HG02884 (cell line): ENCODE data around the gene TOR1AIP2.
"Not testable (repeated sequence)": the region's sequence is repeated elsewhere in the genome, so short reads cannot be mapped to it uniquely, and the experiment has no call there.

Experiments used
- ATAC-seq: cut with Tn5 transposase; IDR thresholded peaks from one replicate; pipeline ENCODE4 v1.9.1; 2021; ENCODE audit warnings: mild to moderate bottlenecking, moderate library complexity; ENCODE audit not compliant: unreplicated experiment

The TOR1AIP2 gene

DNA sequence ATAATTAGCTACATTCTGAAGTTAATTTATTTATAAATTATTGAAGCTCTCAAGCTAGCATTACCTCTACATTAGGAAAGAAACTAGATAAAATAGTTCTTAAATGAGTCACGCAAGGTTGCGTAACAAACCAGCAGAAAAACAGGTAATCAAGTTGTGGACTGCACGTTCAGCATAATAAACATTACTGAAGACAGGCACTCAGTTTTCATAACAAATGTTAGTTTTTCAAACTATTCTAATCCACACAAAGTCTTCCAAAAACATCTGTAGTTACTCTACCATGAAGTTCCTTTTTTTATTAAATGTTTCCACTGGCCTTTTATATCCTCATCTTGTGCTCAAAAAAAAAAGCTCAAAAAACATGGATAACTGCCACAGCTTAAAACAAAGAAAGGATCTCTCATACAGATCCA is 1.3 kb downstream of the TOR1AIP2 start:
- ATAC-seq: no peak

DNA sequence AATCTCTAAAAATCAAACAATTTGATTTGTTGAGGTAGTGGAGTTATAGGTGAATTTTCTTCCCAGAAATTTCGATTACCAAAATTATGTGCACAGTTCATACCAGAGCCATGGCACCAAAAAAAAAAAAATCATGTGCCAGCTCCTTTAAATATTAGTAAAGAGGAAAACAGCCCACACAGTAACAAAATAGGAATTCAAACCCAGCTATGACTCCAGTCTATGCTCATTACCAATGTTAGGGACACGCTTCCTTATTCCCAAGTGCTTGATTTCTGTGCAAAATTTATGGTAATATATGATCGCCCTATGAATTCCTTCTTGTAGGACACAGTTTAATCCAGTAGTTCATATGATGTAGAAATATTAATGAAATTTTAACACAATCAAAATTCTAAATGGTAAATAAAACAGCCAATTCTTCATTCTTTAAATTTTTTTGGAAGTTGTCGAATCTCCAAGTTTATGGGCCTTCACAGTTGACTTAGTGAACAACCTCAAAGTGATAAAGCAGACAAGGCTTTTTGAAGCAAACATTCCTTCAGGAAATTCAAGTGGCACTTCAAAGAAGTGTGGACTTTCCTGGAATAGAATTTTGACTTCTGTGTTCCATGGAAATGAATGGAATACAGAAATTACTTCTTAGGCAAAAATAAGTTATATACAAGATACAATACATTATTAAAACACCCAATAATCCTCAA is 1.9 kb downstream of the TOR1AIP2 start:
- no peak for ATAC-seq

DNA sequence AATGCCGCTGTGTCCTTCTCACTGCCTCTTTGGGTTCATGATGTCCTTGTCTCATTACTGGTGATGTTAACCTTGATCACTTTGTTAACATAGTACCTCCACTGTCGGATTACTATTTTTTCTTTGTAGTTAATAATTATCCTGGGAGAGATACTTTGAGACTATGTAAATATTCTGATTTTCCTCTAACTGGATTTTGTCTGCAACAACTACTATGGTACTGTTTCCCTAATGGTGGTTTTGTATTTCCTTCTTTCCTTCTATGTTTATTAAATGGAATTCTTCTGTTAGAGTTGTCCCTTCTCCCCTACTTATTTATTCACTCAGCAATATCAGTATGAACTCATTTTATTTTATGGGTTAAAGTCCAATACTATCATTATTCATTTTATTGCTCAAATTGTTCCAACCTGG is 4.2 kb downstream of the TOR1AIP2 start:
- ATAC-seq: no peak

DNA sequence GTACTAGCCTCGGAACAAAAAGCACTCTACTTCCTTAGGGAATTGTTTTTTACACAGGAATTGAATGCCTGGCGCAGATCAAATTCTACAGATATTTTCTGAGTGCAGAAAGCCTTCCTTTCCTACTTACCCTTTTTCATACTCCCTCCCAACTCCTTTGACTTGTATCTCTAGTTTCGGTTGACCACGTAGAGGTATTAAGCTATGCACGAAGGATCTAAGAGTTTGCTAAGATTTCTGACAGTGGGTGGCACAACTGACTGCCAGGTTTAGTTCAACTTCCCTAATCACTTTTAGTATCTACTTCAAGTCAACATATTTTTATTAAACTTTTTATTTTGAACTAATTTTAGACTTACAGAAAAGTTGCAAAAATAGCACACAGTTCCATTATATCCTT is 5.0 kb downstream of the TOR1AIP2 start:
- ATAC-seq: no peak

DNA sequence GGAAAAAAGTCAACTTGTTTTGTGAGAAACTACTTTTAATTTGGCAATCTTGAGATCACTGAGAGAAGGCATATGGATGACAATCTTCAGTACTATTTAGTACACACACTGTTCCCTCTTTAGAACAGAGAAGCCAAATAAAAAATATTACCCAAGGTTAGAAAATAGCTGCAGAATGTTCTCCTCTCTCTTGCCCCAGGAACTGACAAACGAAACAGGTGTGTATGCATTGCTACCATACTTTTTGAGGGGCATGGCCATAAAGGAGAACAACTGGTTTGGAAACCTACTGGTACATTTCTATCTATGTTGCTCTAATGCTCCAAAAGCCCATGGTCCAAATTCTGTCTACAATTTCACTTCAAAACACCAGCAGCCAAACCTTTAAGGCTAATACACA is 5.7 kb downstream of the TOR1AIP2 start:
- no peak for ATAC-seq

DNA sequence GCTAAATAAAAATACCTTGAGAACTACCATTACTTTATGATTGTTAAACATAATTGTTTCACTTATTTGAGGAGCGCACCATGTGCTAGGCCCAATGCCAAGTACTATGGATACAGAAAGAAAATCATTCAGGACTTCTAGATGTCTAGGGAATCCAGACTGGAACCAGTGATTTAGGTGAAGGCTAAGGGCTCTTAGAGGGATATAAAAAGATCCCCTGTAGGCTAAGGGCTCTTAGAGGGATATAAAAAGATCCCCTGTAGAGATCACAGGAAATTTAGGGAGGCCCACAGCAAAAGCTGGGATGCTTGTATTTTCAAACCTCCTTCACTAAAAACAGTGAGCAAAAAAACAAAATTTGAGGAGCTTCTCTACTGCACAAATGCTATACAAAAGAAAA is 6.7 kb downstream of the TOR1AIP2 start:
- ATAC-seq: no peak

DNA sequence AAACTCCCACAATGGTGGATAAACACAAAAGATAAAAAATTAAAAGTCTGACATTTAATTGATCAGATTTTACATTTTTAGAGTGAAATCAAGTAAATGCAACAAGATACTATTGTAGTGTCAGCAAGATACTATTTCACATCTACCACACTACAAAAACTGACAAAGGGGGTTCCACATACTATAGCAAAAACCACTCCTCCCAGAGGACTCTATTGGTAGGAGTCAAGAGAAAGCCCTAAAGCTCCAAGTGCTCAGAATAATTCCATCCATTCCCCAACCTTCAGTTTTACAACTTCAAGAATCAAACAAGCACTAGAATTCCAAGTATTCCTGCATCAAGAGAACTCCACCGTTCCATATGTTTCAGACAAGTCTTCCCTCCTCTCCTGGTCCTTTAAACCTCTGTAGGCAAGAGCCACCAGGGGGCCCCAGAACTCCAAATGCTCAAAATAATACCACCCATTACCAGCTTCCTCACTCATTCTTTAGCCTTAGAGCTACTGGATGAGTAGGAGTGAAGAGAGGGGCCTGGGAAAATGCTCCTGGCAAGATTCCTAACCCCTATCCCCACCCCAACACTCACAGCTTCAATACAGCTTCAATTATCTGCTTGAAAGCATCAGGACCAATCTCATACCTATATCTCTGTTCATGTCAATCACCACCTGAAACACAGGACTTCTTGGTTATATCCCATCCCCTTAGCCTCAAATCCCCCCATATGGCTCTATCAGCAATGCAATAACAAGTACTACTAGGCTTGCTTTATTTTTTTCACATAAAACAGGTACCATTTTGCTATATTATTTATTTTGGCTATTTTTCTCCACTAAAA is 9.9 kb downstream of the TOR1AIP2 start:
- ATAC-seq: no peak

DNA sequence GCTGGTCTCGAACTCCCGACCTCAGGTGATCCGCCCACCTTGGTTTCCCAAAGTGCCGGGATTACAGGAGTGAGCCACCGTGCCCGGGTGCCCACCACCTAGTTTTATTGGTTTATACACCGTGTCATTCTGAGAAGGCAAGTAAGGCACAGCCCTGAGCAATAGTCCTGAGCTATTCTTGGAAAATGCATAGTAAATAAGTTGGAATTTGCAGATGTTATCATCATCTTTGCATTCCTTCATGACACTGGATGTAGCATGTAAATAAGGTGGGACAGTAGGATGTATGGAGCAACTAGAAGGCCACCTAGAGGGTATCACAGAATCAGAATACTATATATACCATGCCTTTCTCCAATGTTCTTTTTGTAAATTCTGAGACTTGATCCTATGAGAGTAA is 11.0 kb downstream of the TOR1AIP2 start:
- ATAC-seq: no peak

DNA sequence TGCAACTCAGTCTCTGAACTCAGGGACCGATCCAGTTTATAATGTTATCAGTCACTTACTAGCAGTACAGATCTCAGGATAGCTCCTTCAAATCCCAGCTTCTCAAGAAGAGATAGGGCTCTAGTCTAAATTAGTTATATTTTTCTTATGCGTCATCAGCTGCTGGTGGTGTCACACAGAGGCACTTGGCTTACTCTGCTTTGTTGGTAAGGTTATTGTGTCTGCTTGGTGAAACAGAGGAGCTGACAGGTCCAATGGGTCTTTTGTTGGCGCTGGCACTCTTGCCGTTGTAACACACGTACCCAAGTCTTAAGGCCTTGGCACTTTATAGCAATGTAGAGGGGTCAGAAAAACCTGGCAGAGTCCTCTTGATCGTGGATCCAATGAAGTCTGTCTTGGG is 12.2 kb downstream of the TOR1AIP2 start:
- no peak for ATAC-seq

DNA sequence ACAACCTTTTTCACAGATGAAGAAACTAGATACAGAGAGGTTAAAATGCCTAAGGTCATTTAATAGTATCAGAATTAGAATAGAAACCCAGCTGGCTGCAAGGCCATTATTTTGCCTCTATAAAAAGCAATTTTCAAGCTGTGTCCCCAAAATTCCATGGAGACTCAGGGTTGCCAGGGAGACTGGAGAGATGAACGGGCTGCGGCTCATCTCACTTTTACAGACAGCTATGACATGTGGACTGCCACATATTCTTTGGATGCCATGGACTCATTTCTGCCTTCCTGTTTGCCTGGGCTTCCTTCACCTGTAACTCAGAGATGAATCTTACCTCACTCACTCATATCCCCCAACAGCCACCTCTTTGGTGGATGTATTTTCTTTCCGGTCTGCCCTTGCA is 17.0 kb downstream of the TOR1AIP2 start:
- ATAC-seq: no peak

DNA sequence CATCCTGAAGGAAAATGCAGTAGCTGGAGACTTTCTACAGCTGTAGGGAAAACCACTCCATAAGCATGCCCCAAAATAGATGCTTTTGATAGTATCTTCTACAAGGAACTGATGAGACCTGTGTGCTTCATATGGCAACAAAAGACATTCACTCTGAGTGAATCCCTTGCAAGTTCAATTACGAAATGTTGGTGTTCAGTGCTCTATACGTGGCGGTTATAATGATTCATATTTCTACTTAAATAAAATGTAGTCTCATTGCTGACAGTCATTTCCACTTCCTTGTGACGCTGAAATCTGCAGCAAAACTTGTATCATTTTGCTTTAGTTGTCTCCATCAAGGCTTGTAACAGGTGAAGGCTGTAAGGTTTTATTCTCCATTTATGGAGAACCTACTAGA is 20.6 kb downstream of the TOR1AIP2 start:
- ATAC-seq: no peak

DNA sequence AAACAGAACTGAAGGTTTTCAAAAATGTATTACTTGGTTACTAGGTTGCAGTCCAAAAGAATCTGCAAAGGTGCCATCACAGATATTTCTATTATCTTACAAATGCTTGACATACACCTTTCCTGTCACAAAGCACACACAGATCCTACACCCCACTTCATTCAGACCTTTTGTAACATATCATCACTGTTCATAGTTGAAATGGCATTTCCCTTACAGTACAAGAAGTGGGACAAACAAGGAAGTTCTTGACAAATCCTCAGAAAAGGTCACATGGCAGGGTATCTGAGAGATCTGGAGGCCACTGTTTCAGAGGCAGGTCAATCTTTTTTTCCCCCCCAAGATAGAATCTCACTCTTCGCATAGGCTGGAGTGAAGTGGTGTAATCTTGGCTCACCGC is 21.3 kb downstream of the TOR1AIP2 start:
- ATAC-seq: no peak

DNA sequence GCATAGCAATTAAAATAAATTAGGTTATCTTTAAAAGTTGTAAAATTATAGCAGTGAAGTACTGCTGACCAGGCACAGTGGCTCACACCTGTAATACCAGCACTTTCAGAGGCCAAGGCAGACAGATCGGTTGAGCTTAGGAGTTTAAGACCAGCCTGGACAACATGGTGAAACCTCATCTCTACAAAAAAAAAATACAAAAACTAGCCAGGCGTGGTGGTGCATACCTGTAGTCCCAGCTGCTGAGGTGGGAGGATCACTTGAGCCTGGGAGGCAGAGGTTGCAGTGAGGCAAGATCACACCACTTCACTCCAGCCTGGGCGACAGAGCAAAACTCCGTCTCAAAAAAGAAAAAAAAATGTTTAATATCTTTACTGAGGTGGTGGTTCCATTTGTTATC is 21.8 kb downstream of the TOR1AIP2 start:
- not testable (repeated sequence) for ATAC-seq

DNA sequence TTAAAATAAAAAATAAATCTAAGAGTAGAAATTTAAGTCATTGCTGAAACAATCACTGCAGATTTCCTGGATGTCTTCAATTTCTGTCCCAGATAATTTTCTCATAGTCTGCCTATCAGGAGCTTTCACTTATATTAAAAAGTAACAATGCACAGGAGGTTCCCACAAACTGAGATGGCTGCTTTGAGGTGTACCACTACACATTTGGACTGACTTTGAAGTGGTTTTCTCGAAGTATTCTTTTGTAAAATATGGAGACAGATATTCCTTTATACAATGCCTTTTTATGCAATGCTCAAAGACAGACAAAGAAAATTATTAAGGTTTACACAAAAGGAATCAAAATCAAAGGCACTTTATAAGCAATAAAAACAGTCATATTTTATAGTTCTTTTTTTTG is 24.5 kb downstream of the TOR1AIP2 start:
- ATAC-seq: no peak

DNA sequence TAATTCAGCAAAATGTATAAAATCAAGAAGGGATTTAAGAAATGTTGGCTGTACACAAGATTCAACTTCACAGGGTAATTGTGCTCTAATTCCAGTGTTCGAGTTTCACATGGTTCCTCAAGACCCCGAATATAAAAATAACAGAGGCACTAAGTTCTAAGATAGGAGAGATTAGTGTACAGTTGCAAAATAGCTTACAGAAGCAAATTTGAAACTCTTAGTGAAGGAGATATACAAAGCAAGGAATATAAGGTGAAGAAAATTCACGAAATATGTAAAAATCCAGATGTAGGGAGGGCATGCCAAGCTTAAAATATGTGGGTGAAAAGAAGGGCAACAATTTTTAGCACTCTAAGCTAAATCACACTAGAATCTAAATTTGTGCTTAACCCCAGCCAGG is 29.4 kb downstream of the TOR1AIP2 start:
- no peak for ATAC-seq

DNA sequence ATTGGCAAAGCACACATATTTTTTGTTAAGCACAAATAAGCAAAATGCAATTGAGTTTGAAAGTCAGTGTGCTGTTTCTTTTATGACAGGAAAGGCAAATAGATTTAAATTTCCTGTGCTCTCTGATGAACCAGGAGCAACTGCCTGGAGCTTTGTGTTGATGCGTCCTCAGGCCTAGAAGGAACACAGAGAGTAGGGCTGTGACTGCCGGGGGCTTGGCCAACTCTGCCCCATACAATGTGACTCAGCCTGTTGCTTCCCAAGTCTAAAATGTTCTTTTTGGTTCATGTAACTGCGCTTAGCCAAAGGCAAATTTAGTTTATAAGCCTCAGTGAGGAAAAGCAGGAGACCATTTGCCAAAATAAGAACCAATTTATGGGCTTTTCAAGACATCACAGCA is 37.5 kb downstream of the TOR1AIP2 start:
- no peak for ATAC-seq

DNA sequence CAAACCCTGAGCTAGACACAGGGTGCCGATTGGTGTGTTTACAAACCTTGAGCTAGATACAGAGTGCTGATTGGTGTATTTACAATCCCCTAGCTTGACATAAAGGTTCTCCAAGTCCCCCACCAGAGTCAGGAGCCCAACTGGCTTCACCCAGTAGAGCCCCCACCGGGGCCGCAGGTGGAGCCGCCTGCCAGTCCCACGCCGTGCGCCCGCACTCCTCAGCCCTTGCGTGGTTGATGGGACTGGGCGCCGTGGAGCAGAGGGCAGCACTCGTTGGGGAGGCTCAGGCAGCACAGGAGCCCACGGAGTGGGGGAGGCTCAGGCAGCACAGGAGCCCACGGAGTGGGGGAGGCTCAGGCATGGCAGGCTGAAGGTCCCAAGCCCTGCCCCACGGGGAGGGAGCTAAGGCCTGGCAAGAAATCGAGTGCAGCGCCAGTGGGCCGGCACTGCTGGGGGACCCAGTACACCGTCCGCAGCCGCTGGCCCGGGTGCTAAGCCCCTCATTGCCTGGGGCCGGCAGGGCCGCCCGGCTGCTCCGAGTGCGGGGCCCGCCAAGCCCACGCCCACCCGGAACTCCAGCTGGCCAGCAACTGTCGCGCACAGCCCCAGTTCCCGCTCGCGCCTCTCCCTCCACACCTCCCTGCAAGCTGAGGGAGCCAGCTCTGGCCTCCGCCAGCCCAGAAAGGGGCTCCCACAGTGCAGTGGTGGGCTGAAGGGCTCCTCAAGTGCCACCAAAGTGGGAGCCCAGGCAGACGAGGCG is 40.7 kb downstream of the TOR1AIP2 start:
- ATAC-seq: not testable (repeated sequence)

DNA sequence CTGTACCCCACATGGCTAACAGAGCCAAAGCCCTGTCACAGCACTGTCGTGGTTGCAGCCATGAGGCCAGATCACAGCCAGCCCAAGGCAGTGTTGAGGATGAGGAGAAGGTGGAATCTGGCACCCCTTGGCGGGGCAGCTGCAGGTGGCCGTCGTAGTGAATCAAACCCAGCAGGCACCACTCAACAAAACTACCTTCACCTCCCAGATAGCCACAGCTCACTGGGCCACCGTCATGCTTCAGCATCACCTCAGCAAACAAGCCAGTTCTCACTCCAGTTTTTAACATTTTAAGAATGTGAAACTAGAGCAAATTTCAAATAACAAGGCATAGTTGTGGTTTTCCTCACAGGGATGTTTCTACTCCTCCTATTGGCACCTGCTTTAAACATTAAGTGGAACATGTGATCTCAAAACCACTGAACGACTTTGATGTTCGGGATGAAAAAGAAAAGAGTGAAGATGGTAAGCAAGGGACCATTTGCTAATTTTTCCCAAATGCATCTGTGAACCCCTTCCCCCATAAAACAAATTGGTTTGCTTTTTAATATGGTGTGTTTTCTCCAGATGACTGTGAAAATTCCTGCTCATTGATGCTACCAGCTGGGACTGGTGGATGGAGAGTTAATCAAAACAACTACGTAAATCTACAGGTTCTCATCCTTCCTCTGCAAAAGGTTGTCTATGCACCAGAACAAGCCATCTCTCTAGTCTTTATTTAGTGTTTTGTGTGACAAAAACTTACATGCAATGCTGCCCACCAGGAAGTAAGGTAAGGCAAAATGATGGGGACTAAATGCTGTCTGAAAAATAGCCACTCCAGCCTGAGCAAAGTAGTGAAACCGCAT is 45.5 kb downstream of the TOR1AIP2 start:
- ATAC-seq: no peak

DNA sequence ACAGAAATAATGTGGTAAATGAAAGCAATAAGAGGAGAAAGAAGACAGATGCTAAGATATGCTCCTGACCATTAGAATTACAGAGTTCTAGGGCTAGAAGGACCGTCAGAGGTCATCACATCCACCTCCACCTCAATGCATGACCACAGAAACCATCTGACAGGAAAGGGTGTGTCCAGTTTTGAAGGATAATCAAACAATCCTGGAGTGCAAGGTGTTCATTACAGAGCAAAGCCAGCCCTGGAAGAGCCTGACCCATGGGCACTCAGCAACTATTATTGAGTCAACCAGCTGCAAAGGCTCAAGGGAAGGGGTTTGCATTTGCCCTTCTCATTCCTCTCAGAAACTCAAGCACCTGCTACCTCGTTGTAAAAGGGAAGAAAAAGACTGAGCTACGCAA is 46.4 kb downstream of the TOR1AIP2 start:
- no peak for ATAC-seq

DNA sequence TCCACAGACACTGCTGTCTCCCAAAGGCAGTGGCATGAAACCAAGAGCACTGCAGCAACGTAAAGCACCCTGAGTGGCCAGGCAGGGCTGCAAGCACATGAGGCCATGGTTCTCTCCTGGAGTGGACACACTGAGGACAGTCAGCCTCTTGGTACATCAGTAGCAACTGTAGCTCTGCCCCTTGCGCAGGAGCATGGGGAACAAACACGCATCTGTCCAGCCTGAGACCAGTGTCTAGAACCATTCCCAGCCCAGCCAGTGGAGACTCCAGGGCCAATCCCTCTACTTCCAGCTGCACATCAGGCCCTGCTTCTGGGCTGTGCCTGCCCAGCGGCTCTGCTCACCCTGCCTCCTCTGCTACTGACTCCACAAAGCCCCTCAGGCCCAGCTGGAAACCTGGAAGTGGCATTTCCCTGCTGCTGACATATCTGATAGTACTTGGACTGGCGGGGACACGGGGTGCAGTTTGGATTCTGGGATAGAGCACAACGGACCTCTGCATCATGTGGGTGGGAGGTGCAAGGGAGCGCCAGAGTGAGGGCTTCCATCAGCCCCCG is 49.0 kb downstream of the TOR1AIP2 start:
- no peak for ATAC-seq
